ENCODE results near the gene RBP5.

RBP5 gene

GRCh38 chr12:7162691-7163114, 34.0 kb upstream of the RBP5 start (continued):
- TF ChIP-seq EGR2 (tag by site-specific recombination; IDR thresholded peaks at IDR 0.05; ENCODE audit: low read depth) = peak; percentile 89
- TF ChIP-seq CTCF (tag by site-specific recombination; IDR thresholded peaks at IDR 0.05) = peak; percentile 46; the same call in 1 of the 2 replicates
- no peak for TF ChIP-seq ZNF121 (tag by site-specific recombination; IDR thresholded peaks at IDR 0.05)
- TF ChIP-seq ZNF274 (IDR thresholded peaks at IDR 0.05; ENCODE audit: low read length) = no peak
- TF ChIP-seq ZNF274 (tag by site-specific recombination; IDR thresholded peaks at IDR 0.05; ENCODE audit: borderline replicate concordance) = no peak
- no peak for TF ChIP-seq ZNF639 (tag by site-specific recombination; IDR thresholded peaks at IDR 0.05)
- TF ChIP-seq TRIM28 (IDR thresholded peaks at IDR 0.05; ENCODE audit: borderline replicate concordance, low read length) = no peak

DNA sequence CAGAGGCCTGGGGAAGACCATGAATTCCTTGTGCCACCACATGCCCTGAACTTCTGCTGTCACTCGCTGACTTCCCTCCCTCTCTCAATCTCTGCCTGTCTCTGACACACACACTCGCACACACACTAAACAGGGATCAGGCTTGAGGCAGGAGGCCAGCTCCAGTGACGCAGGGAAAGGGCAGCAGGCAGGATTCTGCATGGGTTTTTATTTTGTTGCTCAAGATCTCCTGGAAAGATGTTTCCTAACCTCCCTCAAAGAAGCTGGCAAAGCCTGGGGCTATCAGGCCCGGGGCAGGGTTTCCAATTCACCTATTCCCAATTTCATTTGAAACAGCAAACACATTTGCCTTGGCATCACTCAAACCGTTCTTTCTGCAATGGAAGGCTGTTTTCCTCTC, 33.1 kb upstream of the RBP5 start:
- peaks cover 0 to 10% of the 10 kb centered on the region in 2 experiments; a peak in 1 of 3 replicates for H3K36me3 ChIP-seq (ENCODE audit: control insufficient read depth in 2 of 2, insufficient read depth in 1 of 2, low read length in 2 of 2)
- H3K27ac ChIP-seq (ENCODE audit: extremely low read depth, low read depth, low read length) = no peak overlapping the region
- POLR2A ChIA-PET = no interaction called here
- TF ChIP-seq ZFHX2 (tag by site-specific recombination; conservative IDR thresholded peaks at IDR 0.05) (no peak), GFI1B (tag by site-specific recombination; IDR thresholded peaks at IDR 0.05) (no peak), ZNF660 (tag by site-specific recombination; IDR thresholded peaks at IDR 0.05) (no peak), ZNF596 (tag by site-specific recombination; IDR thresholded peaks at IDR 0.05) (no peak), ZBTB17 (tag by site-specific recombination; IDR thresholded peaks at IDR 0.05) (no peak), KLF9 (tag by site-specific recombination; IDR thresholded peaks at IDR 0.05; ENCODE audit: low read depth) (no peak)
- TF ChIP-seq, protein P1, sequence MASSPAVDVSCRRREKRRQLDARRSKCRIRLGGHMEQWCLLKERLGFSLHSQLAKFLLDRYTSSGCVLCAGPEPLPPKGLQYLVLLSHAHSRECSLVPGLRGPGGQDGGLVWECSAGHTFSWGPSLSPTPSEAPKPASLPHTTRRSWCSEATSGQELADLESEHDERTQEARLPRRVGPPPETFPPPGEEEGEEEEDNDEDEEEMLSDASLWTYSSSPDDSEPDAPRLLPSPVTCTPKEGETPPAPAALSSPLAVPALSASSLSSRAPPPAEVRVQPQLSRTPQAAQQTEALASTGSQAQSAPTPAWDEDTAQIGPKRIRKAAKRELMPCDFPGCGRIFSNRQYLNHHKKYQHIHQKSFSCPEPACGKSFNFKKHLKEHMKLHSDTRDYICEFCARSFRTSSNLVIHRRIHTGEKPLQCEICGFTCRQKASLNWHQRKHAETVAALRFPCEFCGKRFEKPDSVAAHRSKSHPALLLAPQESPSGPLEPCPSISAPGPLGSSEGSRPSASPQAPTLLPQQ (tag by site-specific recombination; IDR thresholded peaks at IDR 0.05) = no peak
- TF ChIP-seq, protein P2, sequence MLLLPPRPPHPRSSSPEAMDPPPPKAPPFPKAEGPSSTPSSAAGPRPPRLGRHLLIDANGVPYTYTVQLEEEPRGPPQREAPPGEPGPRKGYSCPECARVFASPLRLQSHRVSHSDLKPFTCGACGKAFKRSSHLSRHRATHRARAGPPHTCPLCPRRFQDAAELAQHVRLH (tag by site-specific recombination; IDR thresholded peaks at IDR 0.05) = no peak
- no peak overlapping the region for H3K4me3 ChIP-seq (ENCODE audit: low read depth, low read length)
- no peaks in the 10 kb centered on the region for H3K4me1 ChIP-seq (ENCODE audit: control insufficient read depth, insufficient read depth, low read length)
- CTCF ChIA-PET = interaction anchor here (0.6 to 3.7 kb wide), 19 partner anchors 8 to 852 kb away, joined by 3 to 43 read pairs (median 4); partner anchors contain the start of gene PEX5
- no peaks in the 10 kb centered on the region for H3K9me3 ChIP-seq (ENCODE audit: control insufficient read depth, insufficient read depth, low read depth, low read length)

DNA sequence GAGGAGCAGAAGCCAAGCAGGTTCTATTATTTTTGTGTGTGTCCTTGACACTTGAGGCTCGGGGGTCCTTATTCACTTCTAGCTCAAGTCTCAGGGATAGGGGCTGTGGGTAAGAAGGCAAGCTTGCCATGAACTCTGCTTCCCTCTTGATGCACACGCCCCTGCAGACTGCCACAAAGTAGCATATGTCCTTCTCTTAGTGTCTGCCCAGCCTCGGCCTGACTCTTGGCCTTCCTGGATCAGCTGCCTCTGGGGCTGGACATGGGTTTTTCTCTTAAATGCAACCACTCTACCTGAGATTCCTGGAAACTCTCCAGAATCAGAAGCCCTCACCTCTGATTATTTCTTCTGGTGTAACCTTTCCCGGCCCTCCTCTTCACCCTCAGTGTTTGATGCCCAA, 32.6 kb upstream of the RBP5 start:
- POLR2A ChIA-PET = no interaction called here
- H3K36me3 ChIP-seq (ENCODE audit: control insufficient read depth in 2 of 2, insufficient read depth in 1 of 2, low read length in 2 of 2) = peaks cover 0 to 15% of the 10 kb centered on the region in 2 experiments; a peak in 1 of 3 replicates
- no peaks in the 10 kb centered on the region for H3K9me3 ChIP-seq (ENCODE audit: control insufficient read depth, insufficient read depth, low read depth, low read length)
- no peaks in the 10 kb centered on the region for H3K4me1 ChIP-seq (ENCODE audit: control insufficient read depth, insufficient read depth, low read length)
- TF ChIP-seq ZNF221 (tag by site-specific recombination; IDR thresholded peaks at IDR 0.05; ENCODE audit: borderline replicate concordance) = no peak
- no peak for TF ChIP-seq ZNF747 (tag by site-specific recombination; IDR thresholded peaks at IDR 0.05)
- TF ChIP-seq, protein P3, sequence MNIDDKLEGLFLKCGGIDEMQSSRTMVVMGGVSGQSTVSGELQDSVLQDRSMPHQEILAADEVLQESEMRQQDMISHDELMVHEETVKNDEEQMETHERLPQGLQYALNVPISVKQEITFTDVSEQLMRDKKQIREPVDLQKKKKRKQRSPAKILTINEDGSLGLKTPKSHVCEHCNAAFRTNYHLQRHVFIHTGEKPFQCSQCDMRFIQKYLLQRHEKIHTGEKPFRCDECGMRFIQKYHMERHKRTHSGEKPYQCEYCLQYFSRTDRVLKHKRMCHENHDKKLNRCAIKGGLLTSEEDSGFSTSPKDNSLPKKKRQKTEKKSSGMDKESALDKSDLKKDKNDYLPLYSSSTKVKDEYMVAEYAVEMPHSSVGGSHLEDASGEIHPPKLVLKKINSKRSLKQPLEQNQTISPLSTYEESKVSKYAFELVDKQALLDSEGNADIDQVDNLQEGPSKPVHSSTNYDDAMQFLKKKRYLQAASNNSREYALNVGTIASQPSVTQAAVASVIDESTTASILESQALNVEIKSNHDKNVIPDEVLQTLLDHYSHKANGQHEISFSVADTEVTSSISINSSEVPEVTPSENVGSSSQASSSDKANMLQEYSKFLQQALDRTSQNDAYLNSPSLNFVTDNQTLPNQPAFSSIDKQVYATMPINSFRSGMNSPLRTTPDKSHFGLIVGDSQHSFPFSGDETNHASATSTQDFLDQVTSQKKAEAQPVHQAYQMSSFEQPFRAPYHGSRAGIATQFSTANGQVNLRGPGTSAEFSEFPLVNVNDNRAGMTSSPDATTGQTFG (tag by site-specific recombination; IDR thresholded peaks at IDR 0.05; ENCODE audit: borderline replicate concordance) = no peak
- no peak overlapping the region for H3K4me3 ChIP-seq (ENCODE audit: low read depth, low read length)
- CTCF ChIA-PET = interaction anchor here (0.6 to 3.7 kb wide), 8 partner anchors 8 to 663 kb away, joined by 3 to 43 read pairs (median 9); partner anchors contain the start of gene PEX5
- no peak overlapping the region for H3K27ac ChIP-seq (ENCODE audit: extremely low read depth, low read depth, low read length)
